Posterior vena cava (tissue), 2 donors: ENCODE results near the gene AASS. TPM values are rescaled to one million over a fixed set of nuclear protein-coding genes. Genes with fewer than 3 reads are reported as not detected.
A peak's percentile ranks its signal among the peaks of the same experiment; 100 is the strongest.

ENCODE experiments used
- DNase-seq: peaks from one replicate; pipeline ENCODE4 v3.0.0-alpha.2; 2020; ENCODE audit warnings: low spot score
- intact Hi-C, 2 donors: fragments of 100-400 bp; cut with DNase I; formaldehyde crosslinking; loops; one replicate each; pipeline versions ENCODE4 v1.14.1 to v1.14.2; 2022 to 2023
- total RNA-seq, 2 donors: library from RNA; stranded (reverse); fragmentation: NEBNext Ultra II Directional; extraction: Animal tissue kit (Norgen Biotek cat#: 25700); gene quantifications; one replicate each; pipeline ENCODE4 v1.2.1, GENCODE V29; 2021
- donor health status: DM: yes; HTN: yes; CAD: no.
- donor health status: DM: yes; HTN: yes; CAD: no.

Gene AASS
- total RNA-seq, 2 donors from 2014 or later, result 14.3 to 17.7 TPM

DNA sequence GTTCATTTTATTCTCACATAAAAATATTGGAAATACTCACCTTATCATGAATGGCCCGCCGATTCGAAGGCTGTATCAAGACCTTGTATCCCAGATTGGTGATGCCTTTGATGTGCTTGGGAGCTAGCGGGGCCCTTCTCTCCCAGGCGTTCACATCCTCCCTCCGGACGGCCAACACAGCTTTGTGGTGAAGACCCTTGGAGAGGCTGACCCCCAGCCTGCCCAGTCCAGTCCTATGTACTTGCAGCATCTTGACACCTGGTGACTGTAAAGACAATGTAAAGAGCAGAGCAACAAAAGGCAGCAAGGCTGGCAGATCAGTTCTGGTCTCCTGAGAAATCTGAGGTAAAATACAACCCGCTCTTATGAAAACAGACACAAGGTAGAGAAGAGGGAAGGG, 10.6 kb downstream of the AASS start:
- intact Hi-C loops, result no loop called here
- DNase-seq, result no peak

DNA sequence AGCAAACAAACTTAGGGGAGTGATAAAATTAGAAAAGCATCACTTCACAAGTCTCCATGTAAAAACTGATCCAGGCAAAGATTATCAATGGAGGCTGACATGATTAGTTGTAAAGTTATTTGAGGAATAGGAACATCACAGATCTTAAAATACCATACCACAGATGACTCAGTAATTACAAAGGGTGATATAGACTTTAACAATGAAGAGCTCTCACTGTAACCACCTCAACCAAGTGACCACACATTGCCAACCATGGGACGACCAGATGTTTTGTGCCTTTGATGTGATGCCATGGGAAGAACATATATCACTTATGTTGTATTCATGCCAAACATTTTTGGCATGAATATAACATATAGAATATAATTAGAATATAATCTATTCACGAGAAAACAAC, 11.7 kb downstream of the AASS start:
- intact Hi-C loops, result no loop called here
- no peak for DNase-seq

DNA sequence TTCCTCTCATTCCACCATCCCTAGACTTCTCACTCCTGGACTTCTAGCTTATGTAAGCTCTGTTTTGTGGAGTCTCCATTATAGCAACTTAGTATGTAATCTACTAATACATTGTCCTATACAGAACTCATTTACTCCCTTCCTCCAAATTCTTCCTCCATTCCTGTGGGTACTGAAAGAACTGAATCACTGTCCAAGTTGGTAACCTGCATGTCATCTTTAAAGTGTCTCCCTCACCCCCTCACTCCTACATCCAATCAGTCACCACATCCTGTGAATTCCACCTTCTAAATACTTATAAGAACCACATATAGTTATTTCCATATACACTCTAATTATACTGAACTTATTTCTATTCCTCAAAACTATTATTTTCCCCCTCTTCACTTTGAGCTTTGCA, 20.3 kb downstream of the AASS start:
- intact Hi-C loops, result no loop called here
- DNase-seq, result no peak

DNA sequence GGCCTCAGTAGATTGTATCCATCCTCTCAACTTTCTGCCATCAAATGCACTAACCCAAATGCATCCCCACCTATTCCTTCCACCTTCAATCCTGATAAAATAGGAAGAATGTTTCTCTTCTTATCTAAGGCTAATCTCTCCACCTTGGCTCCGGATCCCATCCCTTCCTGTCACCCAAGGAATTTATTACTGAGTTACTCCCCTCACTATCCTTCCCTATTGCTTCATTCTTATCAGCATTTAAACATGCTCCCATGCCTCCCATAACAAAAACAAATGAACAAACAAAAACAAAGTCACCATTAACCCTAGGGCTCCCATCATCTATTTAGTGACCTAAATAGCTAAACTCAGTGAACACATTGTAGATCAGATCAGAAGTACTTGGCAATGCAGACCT, 25.3 kb downstream of the AASS start:
- intact Hi-C loops, result no loop called here
- DNase-seq, result no peak

DNA sequence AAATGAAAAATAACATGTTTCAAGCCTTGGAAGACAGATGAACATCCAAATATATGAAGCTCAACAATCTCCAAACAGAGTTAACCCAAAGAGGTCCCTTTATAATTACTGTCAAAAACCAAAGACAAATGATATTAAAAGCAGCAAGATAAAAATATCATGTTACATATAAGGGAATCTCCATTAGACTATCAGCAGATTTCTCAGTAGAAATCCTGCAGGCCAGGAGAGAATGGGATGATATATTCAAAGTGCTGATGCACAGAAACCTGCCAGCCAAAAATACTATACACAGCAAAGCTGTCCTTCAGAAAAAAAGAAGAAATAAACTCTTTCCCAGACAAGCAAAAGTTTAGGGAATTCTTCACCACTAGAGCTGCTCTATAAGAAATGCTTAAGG, 41.0 kb downstream of the AASS start:
- DNase-seq, result no peak
- intact Hi-C loops, result no loop called here

DNA sequence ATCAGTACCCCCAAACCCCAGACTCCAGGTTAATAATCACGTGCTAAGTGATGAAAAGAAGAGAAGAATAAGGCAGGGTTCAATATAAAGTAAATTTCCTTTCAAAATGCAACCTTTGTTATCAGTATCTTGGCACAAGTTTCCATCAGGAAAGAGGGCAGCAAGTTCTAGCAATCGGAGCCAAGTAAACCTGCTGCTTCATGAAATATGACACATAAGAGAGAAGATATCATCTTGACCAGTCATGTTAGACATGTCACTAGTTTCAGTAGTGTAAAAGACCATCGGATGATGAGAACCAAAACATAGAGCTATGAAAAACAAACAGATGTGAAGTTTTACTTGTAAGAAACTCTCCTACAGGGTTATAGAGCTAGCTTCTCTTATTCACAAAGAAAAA, 44.0 kb downstream of the AASS start:
- intact Hi-C loops, result no loop called here
- no peak for DNase-seq

DNA sequence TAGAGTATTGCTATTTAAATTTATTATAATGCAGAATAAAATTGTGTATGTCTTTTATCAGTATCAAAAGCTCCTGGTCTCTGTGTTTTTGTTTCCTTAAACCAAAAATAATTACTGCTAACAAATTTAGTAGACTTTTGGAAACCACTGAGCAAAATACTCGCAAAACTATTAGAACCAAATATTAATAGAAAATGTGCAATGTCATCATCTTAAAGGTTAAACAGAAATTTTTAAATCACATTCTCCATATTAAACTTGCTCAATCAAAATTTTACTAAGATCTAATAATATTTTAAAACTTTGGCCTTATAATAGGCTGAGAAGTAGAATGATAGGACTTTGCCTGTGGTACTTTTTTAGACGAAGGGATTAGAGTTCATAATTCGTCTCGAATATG, 48.4 kb downstream of the AASS start:
- intact Hi-C loops, result no loop called here
- DNase-seq, result no peak

DNA sequence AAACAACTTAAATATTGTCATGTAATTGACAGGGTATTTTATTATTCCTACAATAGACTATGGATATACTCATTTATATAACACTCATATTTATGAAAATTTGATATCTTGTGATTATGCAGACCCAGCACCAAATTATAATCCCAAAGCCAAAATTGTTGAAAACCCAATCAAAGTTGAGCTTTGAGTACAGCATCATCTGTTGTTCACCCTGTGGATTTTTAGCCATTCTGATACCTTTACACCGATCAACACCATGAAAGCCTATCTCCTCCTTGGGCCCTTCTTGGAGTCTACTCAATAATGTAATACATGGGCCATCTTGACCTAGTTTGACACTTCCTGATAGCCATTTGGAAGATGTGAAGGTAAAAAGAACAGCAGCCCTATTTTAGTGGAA, 49.5 kb downstream of the AASS start:
- DNase-seq, result no peak
- intact Hi-C loops, result no loop called here

DNA sequence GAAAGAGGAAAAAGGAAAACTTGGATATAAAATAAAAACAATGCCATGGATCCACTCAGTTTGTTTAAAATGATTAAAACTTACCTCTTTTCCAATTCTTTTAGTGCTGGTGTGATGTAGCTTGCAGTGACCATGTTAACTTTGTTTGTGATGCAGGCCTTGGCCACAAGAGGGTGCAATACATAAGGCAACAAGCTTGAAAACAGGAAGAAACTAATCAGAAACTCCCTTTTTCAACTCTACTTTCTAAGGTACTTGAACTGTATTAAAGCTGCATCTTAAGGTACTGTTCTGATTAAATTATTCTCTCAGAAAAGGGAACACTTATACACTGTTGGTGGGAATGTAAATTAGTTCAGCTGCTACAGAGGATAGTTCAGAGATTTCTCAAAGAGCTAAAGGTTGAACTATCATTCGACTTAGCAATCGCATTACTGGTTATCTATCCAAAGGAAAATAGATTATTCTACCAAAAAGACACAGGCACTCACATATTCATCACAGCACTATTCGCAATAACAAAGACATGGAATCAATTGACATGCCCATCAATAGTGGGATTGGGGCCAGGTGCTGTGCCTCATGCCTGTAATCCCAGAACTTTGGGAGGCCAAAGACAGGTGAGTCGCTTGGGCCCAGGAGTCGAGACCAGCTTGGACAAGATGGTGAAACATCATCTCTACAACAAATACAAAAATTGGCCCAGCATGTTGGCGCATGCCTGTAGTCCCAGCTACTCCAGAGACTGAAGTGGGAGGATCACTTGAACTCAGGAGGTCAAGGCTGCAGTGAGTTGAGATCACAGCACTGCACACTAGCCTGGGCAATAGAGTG, 50.9 kb downstream of the AASS start:
- peak; percentile 81 for DNase-seq
- intact Hi-C loops, result no loop called here

DNA sequence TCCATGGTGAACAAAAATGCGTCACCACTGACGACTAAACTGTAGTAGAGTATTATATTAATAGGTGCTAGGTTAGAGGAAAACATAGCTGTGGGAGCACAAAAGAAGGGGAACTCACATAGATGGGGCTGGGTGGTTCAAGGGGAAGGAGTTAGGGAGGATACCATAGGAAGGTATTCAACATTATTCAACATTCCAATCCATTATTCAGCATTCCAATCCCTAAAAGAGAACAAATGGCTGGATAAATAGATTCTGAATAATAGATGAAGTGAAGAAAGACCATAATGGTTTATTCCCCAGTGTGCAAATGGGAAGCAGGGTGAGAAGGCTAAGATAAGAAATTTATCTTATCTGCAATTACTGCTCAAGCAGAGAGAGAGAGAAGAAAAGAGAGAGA, 61.4 kb downstream of the AASS start:
- intact Hi-C loops, result no loop called here
- DNase-seq, result no peak

DNA sequence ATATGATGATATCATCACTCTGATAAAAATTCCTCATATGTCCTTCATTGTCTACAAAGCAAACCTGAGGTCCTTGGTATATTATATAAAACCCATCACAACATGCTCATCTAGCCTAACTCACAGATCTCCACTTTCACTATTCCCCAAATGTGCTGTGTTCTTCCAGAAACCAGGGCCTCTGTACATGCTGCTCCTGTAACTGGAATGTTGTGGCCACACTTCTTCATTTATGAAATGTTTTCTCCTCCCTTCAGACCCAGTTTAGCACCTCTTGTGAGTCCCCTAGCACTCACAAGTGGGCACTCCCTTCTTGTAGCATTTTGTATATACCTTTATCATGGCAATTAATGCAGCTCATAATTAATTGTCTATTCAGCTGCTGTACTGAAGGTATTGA, 61.9 kb downstream of the AASS start:
- DNase-seq, result no peak

DNA sequence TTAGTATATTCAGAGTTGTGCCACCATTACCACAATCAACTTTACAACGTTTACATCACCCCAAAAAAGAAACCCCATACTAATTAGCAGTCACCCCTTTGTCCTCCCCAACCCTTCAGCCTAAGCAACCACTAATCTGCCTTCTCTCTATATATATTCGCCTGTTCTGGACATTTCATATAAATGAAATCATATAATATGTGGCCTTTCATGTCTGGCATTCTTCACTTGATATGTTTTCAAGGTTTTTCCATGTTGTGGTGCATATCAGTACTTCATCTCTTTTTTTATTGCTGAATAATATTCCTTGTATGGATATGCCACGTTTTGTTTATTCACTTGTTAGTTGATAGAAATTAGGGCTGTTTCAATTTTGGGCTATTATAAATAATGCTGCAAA, 70.4 kb downstream of the AASS start:
- intact Hi-C loops, result no loop called here
- DNase-seq, result no peak

More for the DNA sequence above, 61.9 kb downstream of the AASS start:
- intact Hi-C loops, result no loop called here

DNA sequence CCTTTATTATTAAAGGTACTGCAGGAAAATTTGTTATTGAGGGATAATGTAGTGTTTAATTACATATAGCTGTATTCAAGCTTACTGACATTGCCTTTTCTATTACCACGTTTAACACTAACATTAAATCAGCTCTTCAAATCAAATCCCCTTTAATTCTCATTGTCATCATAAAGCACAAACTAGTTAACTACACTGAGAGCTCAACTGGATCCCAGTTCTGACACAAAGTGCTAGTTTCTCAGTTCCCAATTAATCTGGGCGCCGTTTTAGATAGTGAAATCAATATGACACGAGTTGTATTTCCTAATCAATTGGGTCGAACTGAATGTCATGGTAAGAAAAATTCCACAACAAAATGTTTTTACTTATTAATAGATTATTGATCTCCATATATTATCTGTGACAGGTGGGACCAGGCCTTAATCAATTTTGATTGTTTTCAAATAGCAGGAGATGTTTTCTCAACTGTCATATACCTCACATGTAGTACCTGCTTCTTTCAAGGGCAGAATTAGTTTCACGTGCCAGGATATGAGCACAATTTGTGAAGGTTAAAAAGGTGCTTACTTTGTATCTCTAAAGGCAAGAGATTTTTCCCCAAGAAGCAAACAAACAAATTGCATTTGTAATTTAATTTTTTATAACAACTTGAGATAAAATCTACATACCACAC, 71.0 kb downstream of the AASS start:
- DNase-seq, result no peak
- intact Hi-C loops, result no loop called here

DNA sequence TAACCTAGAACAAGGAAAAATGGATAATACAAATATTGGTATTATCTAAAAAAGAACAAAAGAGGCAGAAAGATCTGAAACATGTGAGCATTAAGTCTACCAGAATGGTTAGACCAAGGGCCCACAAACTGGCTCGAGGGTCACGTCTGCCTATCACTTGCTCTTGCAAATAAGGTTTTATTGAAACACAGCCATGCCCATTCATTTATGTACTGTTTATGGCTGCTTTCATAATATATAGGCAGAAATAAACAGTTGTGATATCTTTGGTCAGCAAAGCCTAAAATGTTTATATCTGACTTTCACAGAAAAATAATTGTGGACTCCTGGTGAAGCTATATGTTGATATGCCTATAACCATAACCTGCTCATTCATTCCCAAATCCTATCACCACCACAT, 71.8 kb downstream of the AASS start:
- intact Hi-C loops, result no loop called here
- no peak for DNase-seq

DNA sequence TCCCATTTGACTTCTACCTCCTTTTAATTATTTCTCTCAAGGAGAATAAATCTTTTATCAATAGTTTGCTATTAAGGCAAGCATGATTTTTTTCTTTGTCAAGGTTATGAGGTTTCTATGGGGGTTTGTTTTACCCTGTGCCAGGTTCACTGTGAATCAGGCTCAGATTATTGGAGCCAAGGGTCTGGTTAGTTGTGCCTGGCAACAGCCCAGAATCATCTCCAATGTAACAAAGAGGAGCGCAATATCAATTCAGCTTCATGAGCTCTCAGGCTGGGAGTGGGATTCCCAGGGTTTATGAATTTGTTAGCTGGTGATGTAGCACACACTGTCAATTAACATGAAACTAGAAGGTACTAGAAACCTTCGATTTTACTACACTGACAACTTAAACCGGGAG, 73.2 kb downstream of the AASS start:
- intact Hi-C loops, result no loop called here
- no peak for DNase-seq

DNA sequence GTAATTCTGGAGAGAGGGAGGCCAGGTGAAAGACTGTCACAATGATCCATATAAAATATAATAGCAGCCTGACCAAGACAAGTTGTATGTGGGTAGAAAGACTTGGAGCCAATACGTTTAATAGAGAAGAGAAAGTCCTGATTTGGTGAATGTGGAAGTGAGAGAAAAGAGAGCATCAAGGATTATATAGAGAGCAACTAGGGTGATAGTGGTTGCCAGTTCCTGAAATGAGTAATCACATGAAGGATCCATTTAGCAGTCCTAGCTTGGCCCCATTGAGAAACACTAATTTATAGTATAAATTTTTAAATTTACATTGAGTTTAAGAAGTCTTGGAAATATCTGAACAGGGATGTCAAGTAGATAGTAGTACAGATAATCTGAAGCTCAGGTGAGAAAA, 74.0 kb downstream of the AASS start:
- DNase-seq, result no peak
- intact Hi-C loops, result no loop called here

DNA sequence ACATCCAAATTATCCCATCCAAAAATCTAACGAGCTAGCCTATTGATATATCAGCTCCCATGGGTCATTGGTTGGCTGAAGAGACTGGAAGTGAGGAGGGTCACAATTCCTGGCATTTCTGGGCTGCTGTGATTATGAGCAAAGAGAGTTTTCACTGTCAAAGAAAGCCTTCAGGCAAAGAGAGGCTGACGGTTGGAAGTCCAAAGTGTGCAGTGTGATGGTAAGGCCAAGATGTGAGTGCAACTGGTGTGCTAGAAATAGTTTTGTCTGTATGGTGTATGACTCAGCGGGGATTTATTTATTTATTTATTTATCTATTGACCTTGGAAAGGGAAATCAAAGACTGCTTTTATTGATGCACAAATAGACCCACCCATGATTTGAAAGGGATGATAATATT, 75.0 kb downstream of the AASS start:
- intact Hi-C loops, result no loop called here
- no peak for DNase-seq

DNA sequence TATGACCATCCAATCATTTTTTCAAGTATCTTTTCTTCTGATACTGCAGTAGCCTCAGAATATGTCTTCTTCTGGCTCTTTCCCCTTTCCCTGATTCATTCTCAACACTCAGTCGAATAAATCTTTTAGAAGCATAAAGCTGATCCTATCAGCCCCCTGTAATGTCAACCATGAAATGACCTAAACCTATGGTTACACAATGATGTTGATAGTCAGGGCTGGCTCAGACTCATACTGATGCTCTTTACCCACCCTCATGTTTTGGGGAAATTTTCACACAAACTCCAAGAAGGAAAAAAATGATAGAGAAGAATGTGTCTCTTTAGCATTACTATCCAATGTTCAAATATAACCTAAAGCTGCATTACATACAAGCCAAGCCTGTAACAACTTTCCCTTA, 76.0 kb downstream of the AASS start:
- intact Hi-C loops, result no loop called here
- DNase-seq, result no peak

DNA sequence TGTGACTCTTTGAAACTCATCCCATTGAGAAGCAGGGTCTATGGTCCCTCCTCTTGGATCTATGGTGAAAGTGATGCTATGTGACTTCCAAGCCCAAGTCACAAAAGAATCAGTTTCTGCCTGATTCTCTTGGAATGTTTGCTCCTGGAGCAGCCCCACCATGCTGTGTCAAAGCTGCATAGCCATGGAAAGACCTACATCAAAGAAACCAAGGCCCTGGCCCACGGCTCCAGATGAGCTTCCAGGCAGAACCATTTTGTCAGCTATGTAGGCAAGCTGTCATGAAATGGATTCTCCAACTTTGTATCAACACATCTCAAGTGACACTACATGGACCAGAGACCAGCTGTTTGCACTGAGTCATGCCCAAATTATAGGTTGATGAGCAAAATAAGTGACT, 77.0 kb downstream of the AASS start:
- intact Hi-C loops, result no loop called here
- no peak for DNase-seq

DNA sequence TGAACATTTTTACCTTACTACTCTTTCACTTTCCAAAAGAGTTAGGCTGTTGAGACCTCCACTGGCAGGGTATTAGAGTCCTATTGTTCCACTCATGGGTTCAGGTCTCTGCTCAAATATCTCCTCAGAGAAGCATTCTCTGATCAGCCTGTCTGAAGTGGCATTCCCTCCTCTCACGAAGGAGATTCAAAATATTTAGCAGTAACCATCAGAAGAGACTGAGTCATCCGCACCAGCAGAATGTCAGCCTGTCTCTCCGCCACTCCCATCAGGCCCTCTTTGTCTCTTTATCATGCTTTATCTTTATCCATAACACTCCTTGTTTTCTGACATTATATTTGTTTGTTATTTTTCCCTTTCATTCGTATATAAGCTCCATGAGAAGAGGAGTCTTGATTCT, 79.1 kb downstream of the AASS start:
- no peak for DNase-seq
- intact Hi-C loops, result no loop called here

DNA sequence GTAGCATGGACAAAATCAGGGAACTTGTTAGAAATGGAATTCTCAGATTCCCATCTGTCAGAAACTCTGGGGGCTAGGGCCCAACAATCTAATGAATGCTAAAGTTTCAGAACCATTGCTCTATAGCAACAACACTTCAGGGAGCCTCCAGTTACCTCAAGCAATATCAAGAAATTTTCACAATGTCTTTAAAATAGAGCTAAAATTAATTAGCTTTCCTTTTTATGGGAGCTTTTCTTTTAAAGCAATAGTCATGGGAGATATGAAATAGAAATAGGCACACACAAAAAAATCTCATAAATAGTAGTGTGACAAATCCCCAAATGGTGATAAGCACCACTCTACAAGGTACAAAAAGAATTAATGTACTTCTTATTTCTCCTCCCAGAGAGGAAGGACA, 80.9 kb downstream of the AASS start:
- intact Hi-C loops, result no loop called here
- no peak for DNase-seq
